HG03064 (cell line): Measurements from ENCODE around the gene PRDM16.
"Not testable (repeated sequence)": the region's sequence is repeated elsewhere in the genome, so short reads cannot be mapped to it uniquely, and the experiment has no call there.

Source experiments
- ATAC-seq: cut with Tn5 transposase; IDR thresholded peaks from one replicate; pipeline ENCODE4 v1.9.1; 2021; ENCODE audit warnings: low read depth; ENCODE audit not compliant: unreplicated experiment

The PRDM16 gene

GRCh38 chr1:3080053-3080955, 11.3 kb downstream of the PRDM16 start:
- ATAC-seq = no peak

GRCh38 chr1:3081171-3081683, 12.2 kb downstream of the PRDM16 start:
- no peak for ATAC-seq

- ATAC-seq = no peak
Measured at GRCh38 chr1:3082051-3082450, 13.0 kb downstream of the PRDM16 start.

GRCh38 chr1:3082571-3083516, 13.8 kb downstream of the PRDM16 start:
- no peak for ATAC-seq

- no peak for ATAC-seq
Measured at GRCh38 chr1:3084154-3084553, 15.2 kb downstream of the PRDM16 start.

- ATAC-seq = no peak
Measured at GRCh38 chr1:3084726-3085125, 15.7 kb downstream of the PRDM16 start.

- no peak for ATAC-seq
Measured at GRCh38 chr1:3085721-3086120, 16.7 kb downstream of the PRDM16 start.

DNA sequence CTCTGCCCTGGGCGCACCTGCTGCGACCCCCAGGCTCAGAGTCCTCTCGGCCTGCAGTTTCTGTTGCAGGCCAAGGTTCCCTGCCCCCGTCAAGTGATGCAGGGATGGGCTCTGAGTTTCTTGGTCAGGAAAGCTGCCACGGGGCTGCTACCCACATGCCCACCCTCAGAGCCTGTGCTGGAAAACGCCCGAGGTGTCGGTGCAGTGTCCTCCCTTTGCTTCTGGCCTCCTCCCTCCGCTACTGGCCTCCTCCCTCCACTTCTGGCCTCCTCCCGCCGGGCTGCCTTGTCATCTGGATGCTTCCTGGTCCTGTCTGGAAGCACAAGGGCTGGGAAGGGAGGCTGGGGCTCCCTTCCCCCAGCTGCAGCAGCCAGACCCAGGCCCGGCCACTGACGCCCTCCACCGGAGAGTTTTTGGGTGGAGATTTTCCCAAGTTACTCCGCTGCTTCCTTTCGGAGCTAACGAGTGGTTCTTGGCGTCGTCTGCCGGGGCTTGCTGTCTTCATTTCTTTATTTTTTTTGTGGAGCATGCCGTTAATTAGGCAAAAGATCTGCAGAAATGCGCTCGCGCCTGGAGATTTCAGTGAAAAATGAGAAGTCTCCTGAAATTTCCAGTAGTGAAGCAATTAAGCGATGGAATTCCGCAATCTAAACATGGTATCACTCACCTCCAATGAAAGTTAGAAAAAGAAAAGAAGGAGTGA, 17.4 kb downstream of the PRDM16 start:
- ATAC-seq = no peak

- no peak for ATAC-seq
Measured at GRCh38 chr1:3087049-3087448, 18.0 kb downstream of the PRDM16 start.

- ATAC-seq = not testable (repeated sequence)
Measured at GRCh38 chr1:3087946-3088668, 19.1 kb downstream of the PRDM16 start.

- ATAC-seq = no peak
Measured at GRCh38 chr1:3089490-3089889, 20.5 kb downstream of the PRDM16 start.

- ATAC-seq = no peak
Measured at GRCh38 chr1:3091334-3091733, 22.3 kb downstream of the PRDM16 start.

DNA sequence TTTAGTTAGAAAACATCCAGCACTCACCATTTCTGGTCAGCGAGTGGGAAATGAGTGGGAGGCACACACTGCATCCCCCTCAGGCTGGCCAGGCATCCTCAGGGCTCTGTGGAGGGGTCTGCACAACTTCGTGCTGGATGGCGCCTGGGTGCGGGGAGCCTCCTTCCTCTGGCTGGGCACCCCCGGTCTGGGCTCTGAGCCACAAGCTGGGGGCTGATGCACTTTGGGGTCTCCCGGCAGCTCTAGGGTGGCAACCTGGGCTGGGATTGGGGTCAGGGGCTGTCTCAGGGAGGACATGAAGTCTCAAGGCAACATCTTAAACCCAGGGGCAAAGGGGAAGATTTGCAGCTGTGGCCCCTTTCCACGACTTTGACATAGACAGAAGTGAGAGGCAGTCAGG, 23.5 kb downstream of the PRDM16 start:
- no peak for ATAC-seq

- ATAC-seq = no peak
Measured at GRCh38 chr1:3093898-3094626, 25.1 kb downstream of the PRDM16 start.

DNA sequence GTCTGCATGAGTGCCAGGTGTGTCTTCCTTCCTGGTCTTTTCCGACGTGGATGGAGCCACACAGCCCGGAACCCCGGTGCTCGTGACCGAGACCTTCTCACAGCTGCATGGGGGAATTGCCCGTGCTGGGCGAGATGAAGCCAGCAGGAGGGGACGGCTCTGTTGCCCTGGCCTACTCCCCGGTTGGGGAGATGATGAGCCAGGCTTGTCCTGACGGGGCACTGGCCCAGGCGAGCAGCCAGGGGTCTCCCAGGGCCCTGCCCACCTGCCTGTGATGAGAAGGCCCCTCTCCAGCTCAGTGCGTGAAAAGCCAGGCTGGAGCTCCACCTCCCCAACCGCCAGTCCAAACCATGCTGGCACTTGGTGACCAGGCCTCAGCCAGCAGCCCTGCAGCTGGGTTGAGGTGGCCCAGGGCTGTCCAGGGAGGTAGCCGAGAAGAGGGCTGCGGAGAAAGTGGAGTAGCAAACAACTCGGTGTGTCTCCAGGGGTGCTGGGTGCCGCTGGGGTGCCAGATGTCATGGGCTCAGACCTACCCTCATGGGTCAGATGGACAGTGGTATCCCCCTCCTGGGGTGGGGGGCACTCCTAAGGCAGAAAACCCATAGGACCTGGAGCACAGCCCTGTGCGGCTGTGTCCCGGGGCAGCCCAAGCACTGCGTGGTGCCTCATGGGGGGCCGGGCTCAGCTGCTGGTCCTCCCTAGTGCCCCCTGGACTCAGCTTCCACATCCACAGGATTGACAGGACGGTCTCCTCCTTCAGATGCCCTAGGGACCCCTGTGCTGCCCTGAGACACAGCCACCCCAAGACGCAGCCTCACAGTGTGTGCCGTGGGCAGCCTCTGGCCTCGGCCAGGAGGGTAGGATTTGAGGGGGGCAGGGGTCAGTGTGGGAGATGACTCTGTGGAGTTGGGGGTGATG, 26.1 kb downstream of the PRDM16 start:
- no peak for ATAC-seq

DNA sequence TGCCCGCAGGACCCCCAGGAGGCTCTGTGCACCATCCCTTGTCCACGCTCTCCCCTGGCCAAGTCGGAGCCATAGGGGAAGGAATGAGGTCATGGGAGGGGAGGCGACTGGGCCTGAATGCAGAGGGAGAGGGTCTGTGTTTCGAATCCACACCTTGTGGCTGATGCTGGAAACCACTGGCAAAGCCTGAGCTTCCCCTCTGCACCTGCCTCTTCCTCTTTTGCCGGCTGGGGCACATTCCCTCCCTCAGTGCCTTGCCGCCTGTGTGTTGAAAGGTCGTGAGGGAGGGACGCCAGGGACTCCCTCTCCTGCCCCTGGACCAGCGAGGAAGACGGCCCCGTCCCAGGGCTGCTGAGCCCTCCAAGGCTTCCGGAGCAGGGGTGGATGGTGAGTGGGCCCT, 27.3 kb downstream of the PRDM16 start:
- no peak for ATAC-seq

- no peak for ATAC-seq
Measured at GRCh38 chr1:3097231-3097630, 28.2 kb downstream of the PRDM16 start.

DNA sequence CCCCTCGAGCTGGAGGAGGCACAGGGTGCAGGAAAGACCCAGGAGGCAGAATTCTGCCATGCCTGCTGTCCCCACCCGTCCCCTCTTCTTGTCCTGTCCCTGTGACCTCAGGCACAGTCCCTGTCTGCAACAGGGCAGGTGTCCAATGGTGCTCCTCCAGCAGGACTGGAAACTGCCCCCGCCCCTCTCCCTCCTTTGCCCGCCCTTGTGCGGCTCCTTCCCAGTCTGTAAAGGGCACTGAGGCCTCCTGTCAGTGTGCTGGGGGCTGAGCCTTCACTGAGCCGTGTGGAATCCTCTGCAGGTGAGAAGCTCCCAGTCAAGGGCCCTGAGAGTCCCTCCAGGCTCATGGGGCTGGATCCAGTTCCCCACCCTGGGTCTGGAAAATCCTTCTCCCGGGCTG, 28.9 kb downstream of the PRDM16 start:
- ATAC-seq = no peak
